WTC11 (cell line): ENCODE data around the gene TRMT2A. TPM values are rescaled to one million over a fixed set of nuclear protein-coding genes. Genes with fewer than 3 reads are reported as not detected.

Experiments
- ATAC-seq: fragments of 200-7000 bp; cut with Tn5 transposase; 2 replicates; pipeline ENCODE4 v1.10.0; 2021; ENCODE audit warnings: mild to moderate bottlenecking, moderate library complexity
- CTCF ChIA-PET: fragments of 300-600 bp; sonication (Branson Sonifier 250); formaldehyde crosslinking; loops from one replicate; lab custom pipeline; 2021; ENCODE audit warnings: antibody characterized with exemption; lab: Charles Lee
- POLR2A ChIA-PET: fragments of 350-600 bp; sonication (Branson Sonifier 250); formaldehyde crosslinking; loops from one replicate; lab custom pipeline; 2021; ENCODE audit warnings: antibody characterized with exemption; lab: Charles Lee
- DNase-seq: peaks from one replicate; pipeline ENCODE4 v3.0.0; 2021; ENCODE audit warnings: low spot score
- H3K27ac Mint-ChIP-seq: 2 replicates; pipeline ENCODE4 v1.8.0; 2021; ENCODE audit warnings: mixed read lengths
- H3K27me3 Mint-ChIP-seq: 2 replicates; pipeline ENCODE4 v1.8.0; 2021; ENCODE audit warnings: low read depth, mild to moderate bottlenecking, moderate library complexity, mixed read lengths
- H3K36me3 Mint-ChIP-seq: 2 replicates; pipeline ENCODE4 v1.8.0; 2021; ENCODE audit warnings: mixed read lengths
- H3K4me1 Mint-ChIP-seq: 2 replicates; pipeline ENCODE4 v1.8.0; 2022; ENCODE audit warnings: mixed read lengths
- H3K4me3 Mint-ChIP-seq: 2 replicates; pipeline ENCODE4 v1.8.0; 2021; ENCODE audit warnings: mild to moderate bottlenecking, moderate library complexity, mixed read lengths
- H3K9me3 Mint-ChIP-seq: 2 replicates; pipeline ENCODE4 v1.8.0; 2021; ENCODE audit warnings: mixed read lengths
- ARID4B ChIP-seq: sonication (generic); formaldehyde crosslinking; IDR thresholded peaks from 2 replicates; pipeline ENCODE4 v1.8.0; 2023; ENCODE audit warnings: missing genetic modification reagents, mild to moderate bottlenecking, borderline replicate concordance
- CREM ChIP-seq: sonication (generic); formaldehyde crosslinking; IDR thresholded peaks from 2 replicates; pipeline ENCODE4 v1.8.1; 2022; ENCODE audit warnings: mild to moderate bottlenecking, missing genetic modification reagents, moderate library complexity
- ELF4 ChIP-seq: sonication (generic); formaldehyde crosslinking; IDR thresholded peaks from 2 replicates; pipeline ENCODE4 v1.8.1; 2022; ENCODE audit warnings: low read depth, mild to moderate bottlenecking, moderate library complexity, missing genetic modification reagents
- FOXP1 ChIP-seq: sonication (generic); formaldehyde crosslinking; IDR thresholded peaks from 2 replicates; pipeline ENCODE4 v1.8.0; 2022; ENCODE audit warnings: missing genetic modification reagents, mild to moderate bottlenecking, moderate library complexity, borderline replicate concordance
- GRHL2 ChIP-seq: fragments of 250-450 bp; sonication (Bioruptor Pico); IDR thresholded peaks from 2 replicates; pipeline ENCODE4 v1.8.0; 2022; ENCODE audit warnings: mild to moderate bottlenecking, moderate library complexity; ENCODE audit not compliant: insufficient replicate concordance, severe bottlenecking
- SMAD3 ChIP-seq: sonication (generic); formaldehyde crosslinking; IDR thresholded peaks from 2 replicates; pipeline ENCODE4 v1.8.0; 2022; ENCODE audit warnings: missing genetic modification reagents, mild to moderate bottlenecking, borderline replicate concordance
- SMAD4 ChIP-seq: sonication (generic); formaldehyde crosslinking; IDR thresholded peaks from 2 replicates; pipeline ENCODE4 v1.8.0; 2022; ENCODE audit warnings: mild to moderate bottlenecking, missing genetic modification reagents
- SP1 ChIP-seq: sonication (generic); formaldehyde crosslinking; conservative IDR thresholded peaks from 2 replicates; pipeline ENCODE4 v1.8.1; 2022; ENCODE audit warnings: missing genetic modification reagents
- TP53 ChIP-seq: sonication (generic); formaldehyde crosslinking; IDR thresholded peaks from 2 replicates; pipeline ENCODE4 v1.8.1; 2023; ENCODE audit warnings: mild to moderate bottlenecking, missing genetic modification reagents
- ZMAT4 ChIP-seq: fragments of 250-450 bp; sonication (Bioruptor Pico); IDR thresholded peaks from 2 replicates; pipeline ENCODE4 v1.9.0; 2021; ENCODE audit warnings: mild to moderate bottlenecking
- ZNF263 ChIP-seq: sonication (generic); formaldehyde crosslinking; IDR thresholded peaks from 2 replicates; pipeline ENCODE4 v1.8.1; 2022; ENCODE audit warnings: low read depth, mild to moderate bottlenecking, moderate library complexity, missing genetic modification reagents
- ZNF396 ChIP-seq: fragments of 250-450 bp; sonication (Bioruptor Pico); IDR thresholded peaks from 2 replicates; pipeline ENCODE4 v1.8.0; 2021; ENCODE audit warnings: mild to moderate bottlenecking, moderate library complexity, borderline replicate concordance
- ZNF416 ChIP-seq: fragments of 250-450 bp; sonication (Bioruptor Pico); IDR thresholded peaks from 2 replicates; pipeline ENCODE4 v1.9.0; 2021; ENCODE audit warnings: mild to moderate bottlenecking, inconsistent platforms
- total RNA-seq: library from RNA; stranded (reverse); gene quantifications from 3 replicates; pipeline ENCODE4 v1.2.3, GENCODE V29; 2021
- TF ChIP-seq, protein P1 (sequence below): fragments of 250-450 bp; sonication (Bioruptor Pico); conservative IDR thresholded peaks from 2 replicates; pipeline ENCODE4 v1.9.0; 2021; ENCODE audit warnings: mild to moderate bottlenecking

Gene TRMT2A
- total RNA-seq, 1 experiment from 2014 or later = 68.6 TPM

DNA sequence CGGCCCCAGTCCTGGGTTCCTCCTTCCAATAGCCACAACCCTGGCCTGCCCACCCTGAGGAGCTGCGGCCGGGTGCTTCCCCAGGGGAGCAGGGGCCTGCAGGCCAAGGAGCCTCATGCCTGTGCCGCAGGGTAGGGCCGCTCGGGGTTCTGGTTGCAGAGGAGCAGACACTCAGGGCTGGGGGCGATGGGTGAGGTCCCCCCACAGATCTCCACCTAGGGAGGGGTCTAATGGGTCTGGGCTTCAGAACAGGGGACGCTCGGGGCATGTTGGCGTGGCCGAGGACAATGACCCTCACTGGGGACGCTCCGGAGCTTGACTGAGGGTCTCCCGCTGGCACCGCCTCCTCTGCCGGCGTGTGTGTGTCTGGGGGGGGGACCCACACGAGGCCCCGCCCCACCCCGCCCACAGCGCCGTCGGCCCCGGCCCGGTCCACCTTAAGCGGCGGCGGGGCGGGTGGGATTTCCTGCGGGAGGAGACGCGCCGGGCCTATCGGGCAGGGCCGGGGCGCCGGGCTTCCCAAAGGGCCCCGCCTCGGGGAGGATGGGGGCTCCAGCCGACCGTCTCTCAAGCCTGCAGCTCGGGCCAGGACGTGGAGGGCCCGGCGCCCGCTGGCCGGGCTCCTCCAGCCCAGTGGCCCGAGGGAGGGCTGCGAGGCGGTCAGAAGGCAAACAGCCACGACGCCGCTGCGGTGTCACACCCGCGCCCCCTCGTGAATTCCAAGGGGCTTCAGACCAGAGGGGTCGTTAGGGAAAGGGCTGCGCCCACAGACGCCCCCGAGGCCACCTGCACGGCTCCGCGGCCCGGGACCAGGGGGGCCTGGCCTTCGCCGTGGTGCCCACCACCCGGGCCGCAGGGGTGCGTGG lies 13.9 kb upstream of the TRMT2A start:
- ChIA-PET POLR2A (interaction anchor here (0.5 kb wide), 1 partner anchor 9 kb away, joined by 3 read pairs; no protein-coding TSS in a partner anchor), CTCF (interaction anchor here (0.6 to 2.5 kb wide), 8 partner anchors 24 to 177 kb away, joined by 3 to 13 read pairs (median 4); partner anchors contain the start of gene DGCR8)
- Mint-ChIP-seq H3K27ac (no peak overlapping the region), H3K4me1 (0 out of 2 replicates have a peak, but pooled peaks cover 6% of the 10 kb centered on the region), H3K36me3 (peaks cover 19% of the 10 kb centered on the region), H3K4me3 (peak overlapping the region; percentile 59), H3K27me3 (no peaks in the 10 kb centered on the region), H3K9me3 (no peaks in the 10 kb centered on the region)
- TF ChIP-seq SP1 (CRISPR knock-in tag) (peak; percentile 73), SMAD4 (no peak)
- ATAC-seq (peak; percentile 61), DNase-seq (peak; percentile 77)

GRCh38 chr22:20130319-20130718 lies 13.3 kb upstream of the TRMT2A start:
- POLR2A ChIA-PET = no interaction called here
- Mint-ChIP-seq H3K36me3 (peaks cover 25% of the 10 kb centered on the region), H3K4me1 (0 out of 2 replicates have a peak, but pooled peaks cover 6% of the 10 kb centered on the region), H3K4me3 (peak overlapping the region; percentile 59), H3K9me3 (no peaks in the 10 kb centered on the region), H3K27ac (no peak overlapping the region), H3K27me3 (no peaks in the 10 kb centered on the region)
- peak; percentile 2 for ATAC-seq
- no peak for TF ChIP-seq TP53 (CRISPR knock-in tag)
- TF ChIP-seq SMAD3 (CRISPR knock-in tag) = no peak
- TF ChIP-seq FOXP1 (CRISPR knock-in tag) = no peak
- no peak for TF ChIP-seq ZNF416 (CRISPR knock-in tag)
- TF ChIP-seq CREM = no peak
- no peak for DNase-seq
- CTCF ChIA-PET = interaction anchor here (0.9 to 2.5 kb wide), 8 partner anchors 24 to 177 kb away, joined by 3 to 13 read pairs (median 4); partner anchors contain the start of gene DGCR8

DNA sequence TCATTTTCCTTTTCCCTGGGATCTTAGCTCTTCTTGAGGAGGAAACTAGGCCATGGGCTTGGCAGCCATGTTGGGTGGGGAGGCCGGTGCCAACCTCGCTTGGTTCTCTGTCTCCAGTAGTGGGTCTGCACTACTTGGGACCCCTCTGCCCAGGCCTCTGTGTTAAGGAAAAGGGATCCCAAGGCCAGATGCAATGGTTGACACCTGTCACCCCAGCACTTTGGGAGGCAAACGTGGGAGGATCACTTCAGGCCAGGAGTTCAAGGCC lies 12.7 kb upstream of the TRMT2A start:
- no peak overlapping the region for H3K4me3 Mint-ChIP-seq

More for the DNA sequence above, 12.7 kb upstream of the TRMT2A start:
- CTCF ChIA-PET = interaction anchor here (0.7 to 2.5 kb wide), 6 partner anchors 25 to 171 kb away, joined by 3 to 13 read pairs (median 4); partner anchors contain the start of gene DGCR8
- Mint-ChIP-seq H3K27ac (no peak overlapping the region), H3K9me3 (no peaks in the 10 kb centered on the region), H3K27me3 (no peaks in the 10 kb centered on the region), H3K36me3 (peaks cover 32% of the 10 kb centered on the region), H3K4me1 (0 out of 2 replicates have a peak, but pooled peaks cover 6% of the 10 kb centered on the region)
- POLR2A ChIA-PET = interaction anchor here (1.0 to 1.5 kb wide), 2 partner anchors 14 to 101 kb away, joined by 3 to 6 read pairs; partner anchors contain the start of genes RANBP1 and TRMT2A
- no peak for ATAC-seq
- TF ChIP-seq ZNF263 (CRISPR knock-in tag) = no peak
- no peak for TF ChIP-seq ARID4B (CRISPR knock-in tag)
- TF ChIP-seq ELF4 (CRISPR knock-in tag) = no peak
- TF ChIP-seq, protein P1, sequence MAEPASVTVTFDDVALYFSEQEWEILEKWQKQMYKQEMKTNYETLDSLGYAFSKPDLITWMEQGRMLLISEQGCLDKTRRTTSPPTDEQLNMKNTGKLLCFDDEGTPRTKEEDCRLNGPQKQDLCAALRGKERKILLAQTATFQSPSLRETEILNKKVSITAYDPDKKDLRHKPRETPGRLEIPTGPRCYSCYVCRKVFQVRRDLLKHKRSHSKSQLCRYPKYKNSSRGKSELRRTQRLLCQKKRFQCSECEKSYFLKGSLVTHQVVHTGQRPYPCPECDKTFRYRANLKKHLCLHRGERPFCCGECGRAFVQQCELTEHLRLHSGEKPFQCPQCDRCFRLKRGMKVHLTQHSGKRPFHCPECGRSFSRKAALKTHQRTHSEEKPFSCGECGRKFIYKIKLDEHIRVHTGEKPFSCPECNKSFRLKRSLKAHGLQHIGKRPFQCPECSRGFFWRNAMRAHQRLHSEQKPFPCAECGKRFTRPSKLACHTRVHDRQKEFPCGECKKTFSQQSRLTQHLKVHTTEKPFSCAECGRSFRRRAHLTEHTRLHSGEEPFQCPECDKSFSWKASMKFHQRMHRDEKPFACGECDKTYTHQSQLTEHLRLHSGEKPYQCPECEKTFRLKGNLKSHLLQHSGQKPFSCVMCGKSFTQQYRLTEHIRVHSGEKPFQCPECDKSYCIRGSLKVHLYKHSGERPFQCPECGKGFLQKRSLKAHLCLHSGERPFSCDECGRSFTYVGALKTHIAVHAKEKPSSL (CRISPR knock-in tag) = no peak
- TF ChIP-seq GRHL2 (CRISPR knock-in tag) = no peak
- no peak for TF ChIP-seq ZMAT4 (CRISPR knock-in tag)
- TF ChIP-seq ZNF396 = no peak
- DNase-seq = no peak
